ENCODE results near the gene MAPKBP1. TPM values are rescaled to one million over a fixed set of nuclear protein-coding genes. Genes with fewer than 3 reads are reported as not detected.

Gene MAPKBP1
- total RNA-seq, 1 experiment from 2014 or later: 14.5 TPM

DNA sequence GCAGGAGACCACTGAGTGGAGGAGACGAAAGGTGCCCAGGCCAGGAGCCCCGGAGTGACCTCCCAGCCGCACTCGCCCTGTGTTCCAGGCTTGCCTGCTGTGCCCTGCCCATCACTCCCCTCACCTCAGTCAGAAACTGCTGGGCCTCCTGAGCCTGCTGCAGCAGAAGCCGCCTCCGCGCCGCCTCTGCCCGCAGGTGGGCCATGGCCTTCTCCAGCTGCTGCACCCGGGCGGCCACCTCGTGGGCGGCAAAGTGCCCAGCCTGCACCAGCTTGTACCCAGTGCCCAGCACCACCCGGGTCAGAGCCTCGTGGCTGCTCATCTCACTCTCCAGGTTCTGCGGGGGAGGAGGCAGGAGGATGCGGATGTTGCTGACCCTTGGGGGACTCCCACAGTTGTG, 82.0 kb downstream of the MAPKBP1 start:
- Mint-ChIP-seq H3K4me3 (no peak overlapping the region), H3K27ac (no peak overlapping the region), H3K4me1 (peaks cover 4% of the 10 kb centered on the region), H3K36me3 (no peaks in the 10 kb centered on the region), H3K27me3 (ENCODE audit: low read depth) (no peaks in the 10 kb centered on the region), H3K9me3 (no peaks in the 10 kb centered on the region)
- ChIA-PET POLR2A (no interaction called here), CTCF (interaction anchor here (1.9 kb wide), 1 partner anchor 49 kb away, joined by 10 read pairs; no protein-coding TSS in a partner anchor)
- no peak for ATAC-seq
- no peak for DNase-seq (ENCODE audit: low spot score)
- TF ChIP-seq, protein P1, sequence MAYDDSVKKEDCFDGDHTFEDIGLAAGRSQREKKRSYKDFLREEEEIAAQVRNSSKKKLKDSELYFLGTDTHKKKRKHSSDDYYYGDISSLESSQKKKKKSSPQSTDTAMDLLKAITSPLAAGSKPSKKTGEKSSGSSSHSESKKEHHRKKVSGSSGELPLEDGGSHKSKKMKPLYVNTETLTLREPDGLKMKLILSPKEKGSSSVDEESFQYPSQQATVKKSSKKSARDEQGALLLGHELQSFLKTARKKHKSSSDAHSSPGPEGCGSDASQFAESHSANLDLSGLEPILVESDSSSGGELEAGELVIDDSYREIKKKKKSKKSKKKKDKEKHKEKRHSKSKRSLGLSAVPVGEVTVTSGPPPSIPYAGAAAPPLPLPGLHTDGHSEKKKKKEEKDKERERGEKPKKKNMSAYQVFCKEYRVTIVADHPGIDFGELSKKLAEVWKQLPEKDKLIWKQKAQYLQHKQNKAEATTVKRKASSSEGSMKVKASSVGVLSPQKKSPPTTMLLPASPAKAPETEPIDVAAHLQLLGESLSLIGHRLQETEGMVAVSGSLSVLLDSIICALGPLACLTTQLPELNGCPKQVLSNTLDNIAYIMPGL (CRISPR knock-in tag; IDR thresholded peaks at IDR 0.05): no peak
- TF ChIP-seq NFE2L1 (CRISPR knock-in tag; IDR thresholded peaks at IDR 0.05): no peak
- TF ChIP-seq NFATC4 (CRISPR knock-in tag; IDR thresholded peaks at IDR 0.05): no peak

DNA sequence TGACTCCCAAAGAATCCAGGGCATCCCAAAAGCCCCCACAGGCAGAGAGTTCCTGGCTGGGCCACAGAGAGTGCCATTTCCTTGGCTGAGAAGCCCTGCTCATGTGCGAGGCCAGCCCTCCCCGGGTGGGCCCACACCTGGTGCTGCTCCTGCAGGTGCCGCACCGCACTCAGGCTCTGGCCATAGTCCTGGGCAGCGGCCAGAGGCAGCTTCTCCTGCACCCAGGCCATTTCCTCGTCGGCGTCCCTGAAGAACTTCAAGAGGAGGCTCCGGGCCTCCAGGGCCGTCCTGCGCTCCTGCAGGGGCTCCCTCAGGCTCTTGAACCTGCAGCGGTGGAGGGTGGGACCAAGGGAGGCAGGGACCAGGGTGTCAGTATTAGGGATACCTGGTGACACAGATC, 82.4 kb downstream of the MAPKBP1 start:
- TF ChIP-seq ATF1 (CRISPR knock-in tag; IDR thresholded peaks at IDR 0.05) (no peak), ZNF232 (CRISPR knock-in tag; IDR thresholded peaks at IDR 0.05) (no peak), TP53 (CRISPR knock-in tag; IDR thresholded peaks at IDR 0.05) (no peak), JAZF1 (CRISPR knock-in tag; IDR thresholded peaks at IDR 0.05) (no peak), SP1 (CRISPR knock-in tag; conservative IDR thresholded peaks at IDR 0.05) (no peak), ZNF219 (CRISPR knock-in tag; IDR thresholded peaks at IDR 0.05; ENCODE audit: borderline replicate concordance) (no peak)
- TF ChIP-seq, protein P2, sequence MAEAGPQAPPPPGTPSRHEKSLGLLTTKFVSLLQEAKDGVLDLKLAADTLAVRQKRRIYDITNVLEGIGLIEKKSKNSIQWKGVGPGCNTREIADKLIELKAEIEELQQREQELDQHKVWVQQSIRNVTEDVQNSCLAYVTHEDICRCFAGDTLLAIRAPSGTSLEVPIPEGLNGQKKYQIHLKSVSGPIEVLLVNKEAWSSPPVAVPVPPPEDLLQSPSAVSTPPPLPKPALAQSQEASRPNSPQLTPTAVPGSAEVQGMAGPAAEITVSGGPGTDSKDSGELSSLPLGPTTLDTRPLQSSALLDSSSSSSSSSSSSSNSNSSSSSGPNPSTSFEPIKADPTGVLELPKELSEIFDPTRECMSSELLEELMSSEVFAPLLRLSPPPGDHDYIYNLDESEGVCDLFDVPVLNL (CRISPR knock-in tag; IDR thresholded peaks at IDR 0.05; ENCODE audit: borderline replicate concordance, low read depth): no peak
- TF ChIP-seq, protein P3, sequence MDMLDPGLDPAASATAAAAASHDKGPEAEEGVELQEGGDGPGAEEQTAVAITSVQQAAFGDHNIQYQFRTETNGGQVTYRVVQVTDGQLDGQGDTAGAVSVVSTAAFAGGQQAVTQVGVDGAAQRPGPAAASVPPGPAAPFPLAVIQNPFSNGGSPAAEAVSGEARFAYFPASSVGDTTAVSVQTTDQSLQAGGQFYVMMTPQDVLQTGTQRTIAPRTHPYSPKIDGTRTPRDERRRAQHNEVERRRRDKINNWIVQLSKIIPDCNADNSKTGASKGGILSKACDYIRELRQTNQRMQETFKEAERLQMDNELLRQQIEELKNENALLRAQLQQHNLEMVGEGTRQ (CRISPR knock-in tag; IDR thresholded peaks at IDR 0.05): no peak
- CTCF ChIA-PET: interaction anchor here (1.9 kb wide), 1 partner anchor 48 kb away, joined by 10 read pairs; no protein-coding TSS in a partner anchor
- no peak for ATAC-seq

DNA sequence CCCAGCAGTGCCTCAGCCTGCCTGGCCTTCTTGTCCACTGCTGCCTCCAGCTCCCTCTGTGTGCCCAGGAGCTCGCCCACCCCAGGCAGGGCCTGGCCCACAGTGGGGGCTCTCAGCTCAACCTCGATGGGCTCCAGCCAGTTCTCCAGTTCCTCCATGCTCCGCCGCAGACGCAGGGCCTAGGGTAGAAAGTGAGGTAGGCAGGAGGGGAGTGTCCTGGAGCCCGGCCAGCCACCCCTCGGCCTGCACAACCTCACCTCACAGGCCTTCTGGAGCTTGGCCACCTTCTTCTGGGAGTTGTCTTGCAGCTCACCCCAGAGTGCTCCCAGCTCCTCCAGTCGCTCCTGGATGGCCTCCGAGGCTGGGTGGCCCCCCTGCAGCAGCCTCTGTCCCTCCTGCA, 83.0 kb downstream of the MAPKBP1 start:
- DNase-seq (ENCODE audit: low spot score) (no peak), ATAC-seq (no peak)
- no peaks in the 10 kb centered on the region for H3K27me3 Mint-ChIP-seq (ENCODE audit: low read depth)
- POLR2A ChIA-PET: no interaction called here
- CTCF ChIA-PET: interaction anchor here (1.2 to 3.1 kb wide), 2 partner anchors 47 to 227 kb away, joined by 3 to 23 read pairs; no protein-coding TSS in a partner anchor
- no peak overlapping the region for H3K27ac Mint-ChIP-seq
- no peaks in the 10 kb centered on the region for H3K36me3 Mint-ChIP-seq
- H3K4me3 Mint-ChIP-seq: no peak overlapping the region
- no peaks in the 10 kb centered on the region for H3K9me3 Mint-ChIP-seq
- H3K4me1 Mint-ChIP-seq: peaks cover 4% of the 10 kb centered on the region
- TF ChIP-seq, protein P2 (CRISPR knock-in tag; IDR thresholded peaks at IDR 0.05; ENCODE audit: borderline replicate concordance, low read depth): no peak
- TF ChIP-seq ELF4 (CRISPR knock-in tag; IDR thresholded peaks at IDR 0.05; ENCODE audit: low read depth) (no peak), SP1 (CRISPR knock-in tag; conservative IDR thresholded peaks at IDR 0.05) (no peak), ZNF416 (CRISPR knock-in tag; IDR thresholded peaks at IDR 0.05) (no peak), TEAD4 (CRISPR knock-in tag; IDR thresholded peaks at IDR 0.05) (no peak), FOXK1 (CRISPR knock-in tag; IDR thresholded peaks at IDR 0.05) (no peak), MXD4 (CRISPR knock-in tag; IDR thresholded peaks at IDR 0.05; ENCODE audit: borderline replicate concordance) (no peak), ZNF317 (CRISPR knock-in tag; IDR thresholded peaks at IDR 0.05; ENCODE audit: borderline replicate concordance, low read depth) (no peak), ZNF396 (CRISPR knock-in tag; IDR thresholded peaks at IDR 0.05; ENCODE audit: borderline replicate concordance) (no peak), EMX1 (CRISPR knock-in tag; IDR thresholded peaks at IDR 0.05) (no peak), ZNF671 (CRISPR knock-in tag; IDR thresholded peaks at IDR 0.05) (no peak), JAZF1 (CRISPR knock-in tag; IDR thresholded peaks at IDR 0.05) (no peak)
- TF ChIP-seq, protein P4, sequence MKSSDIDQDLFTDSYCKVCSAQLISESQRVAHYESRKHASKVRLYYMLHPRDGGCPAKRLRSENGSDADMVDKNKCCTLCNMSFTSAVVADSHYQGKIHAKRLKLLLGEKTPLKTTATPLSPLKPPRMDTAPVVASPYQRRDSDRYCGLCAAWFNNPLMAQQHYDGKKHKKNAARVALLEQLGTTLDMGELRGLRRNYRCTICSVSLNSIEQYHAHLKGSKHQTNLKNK (CRISPR knock-in tag; IDR thresholded peaks at IDR 0.05): no peak
- TF ChIP-seq, protein P5, sequence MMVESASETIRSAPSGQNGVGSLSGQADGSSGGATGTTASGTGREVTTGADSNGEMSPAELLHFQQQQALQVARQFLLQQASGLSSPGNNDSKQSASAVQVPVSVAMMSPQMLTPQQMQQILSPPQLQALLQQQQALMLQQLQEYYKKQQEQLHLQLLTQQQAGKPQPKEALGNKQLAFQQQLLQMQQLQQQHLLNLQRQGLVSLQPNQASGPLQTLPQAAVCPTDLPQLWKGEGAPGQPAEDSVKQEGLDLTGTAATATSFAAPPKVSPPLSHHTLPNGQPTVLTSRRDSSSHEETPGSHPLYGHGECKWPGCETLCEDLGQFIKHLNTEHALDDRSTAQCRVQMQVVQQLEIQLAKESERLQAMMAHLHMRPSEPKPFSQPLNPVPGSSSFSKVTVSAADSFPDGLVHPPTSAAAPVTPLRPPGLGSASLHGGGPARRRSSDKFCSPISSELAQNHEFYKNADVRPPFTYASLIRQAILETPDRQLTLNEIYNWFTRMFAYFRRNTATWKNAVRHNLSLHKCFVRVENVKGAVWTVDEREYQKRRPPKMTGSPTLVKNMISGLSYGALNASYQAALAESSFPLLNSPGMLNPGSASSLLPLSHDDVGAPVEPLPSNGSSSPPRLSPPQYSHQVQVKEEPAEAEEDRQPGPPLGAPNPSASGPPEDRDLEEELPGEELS (CRISPR knock-in tag; IDR thresholded peaks at IDR 0.05): no peak
- TF ChIP-seq, protein P6, sequence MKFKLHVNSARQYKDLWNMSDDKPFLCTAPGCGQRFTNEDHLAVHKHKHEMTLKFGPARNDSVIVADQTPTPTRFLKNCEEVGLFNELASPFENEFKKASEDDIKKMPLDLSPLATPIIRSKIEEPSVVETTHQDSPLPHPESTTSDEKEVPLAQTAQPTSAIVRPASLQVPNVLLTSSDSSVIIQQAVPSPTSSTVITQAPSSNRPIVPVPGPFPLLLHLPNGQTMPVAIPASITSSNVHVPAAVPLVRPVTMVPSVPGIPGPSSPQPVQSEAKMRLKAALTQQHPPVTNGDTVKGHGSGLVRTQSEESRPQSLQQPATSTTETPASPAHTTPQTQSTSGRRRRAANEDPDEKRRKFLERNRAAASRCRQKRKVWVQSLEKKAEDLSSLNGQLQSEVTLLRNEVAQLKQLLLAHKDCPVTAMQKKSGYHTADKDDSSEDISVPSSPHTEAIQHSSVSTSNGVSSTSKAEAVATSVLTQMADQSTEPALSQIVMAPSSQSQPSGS (CRISPR knock-in tag; IDR thresholded peaks at IDR 0.05; ENCODE audit: borderline replicate concordance, low read depth): no peak

More for the DNA sequence above, 82.4 kb downstream of the MAPKBP1 start:
- Mint-ChIP-seq H3K27me3 (ENCODE audit: low read depth) (no peaks in the 10 kb centered on the region), H3K9me3 (no peaks in the 10 kb centered on the region), H3K4me3 (no peak overlapping the region), H3K4me1 (peaks cover 4% of the 10 kb centered on the region), H3K36me3 (no peaks in the 10 kb centered on the region), H3K27ac (no peak overlapping the region)
- DNase-seq (ENCODE audit: low spot score): no peak
- POLR2A ChIA-PET: no interaction called here

Data from WTC11 (cell line).